ENCODE results near the gene TP53BP1.
A peak's percentile ranks its signal among the peaks of the same experiment; 100 is the strongest.

The TP53BP1 gene

GRCh38 chr15:43517354-43518196 is 24.6 kb upstream of the TP53BP1 start, which contains the start of gene MAP1A:
Gene MAP1A, plus strand, starts transcription at chr15:43517608. Its CDS starts 3,866 bp downstream, at chr15:43521474.
- no peak for DNase-seq

GRCh38 chr15:43516801-43517353 is 23.9 kb upstream of the TP53BP1 start:
- DNase-seq: no peak

- no peak for DNase-seq
These were observed 23.2 kb upstream of the TP53BP1 start for GRCh38 chr15:43516185-43516584.

GRCh38 chr15:43515741-43516140 is 22.8 kb upstream of the TP53BP1 start:
- no peak for DNase-seq

- peak in 1 of 2 donors; percentile 19 for DNase-seq
These were observed 21.5 kb upstream of the TP53BP1 start for GRCh38 chr15:43514241-43515057.

- no peak for DNase-seq
These were observed 20.6 kb upstream of the TP53BP1 start for GRCh38 chr15:43513550-43513949.

- peak; percentile 22 to 23 for DNase-seq
These were observed 18.3 kb upstream of the TP53BP1 start for GRCh38 chr15:43511012-43511885.

GRCh38 chr15:43510200-43511011 is 17.4 kb upstream of the TP53BP1 start:
- DNase-seq: peak; percentile 95 to 98

- DNase-seq: no peak
These were observed 16.8 kb upstream of the TP53BP1 start for GRCh38 chr15:43509660-43510199.

GRCh38 chr15:43508991-43509659 is 16.2 kb upstream of the TP53BP1 start:
- DNase-seq: no peak

- no peak for DNase-seq
These were observed 15.5 kb upstream of the TP53BP1 start for GRCh38 chr15:43508421-43508820.

GRCh38 chr15:43505738-43506137 is 12.8 kb upstream of the TP53BP1 start:
- no peak for DNase-seq

GRCh38 chr15:43499635-43500034 is 6.7 kb upstream of the TP53BP1 start:
- no peak for DNase-seq

- DNase-seq: no peak
These were observed 6.0 kb upstream of the TP53BP1 start for GRCh38 chr15:43498990-43499389.

GRCh38 chr15:43493703-43494472 is 932 bp upstream of the TP53BP1 start:
- no peak for DNase-seq

GRCh38 chr15:43492266-43492665 is 690 bp downstream of the TP53BP1 start:
- no peak for DNase-seq

GRCh38 chr15:43489191-43489590 is 3.8 kb downstream of the TP53BP1 start:
- DNase-seq: no peak

- no peak for DNase-seq
These were observed 4.2 kb downstream of the TP53BP1 start for GRCh38 chr15:43488790-43489189.

- DNase-seq: no peak
These were observed 5.6 kb downstream of the TP53BP1 start for GRCh38 chr15:43487271-43487895.

Data from stimulated activated CD4-positive, alpha-beta T cell treated with anti-CD3 and anti-CD28 coated beads, Interleukin-2, amount 100 ng/mL, for 24 hours (primary cell).